Measurements from ENCODE around the gene KRTAP5-7.

The KRTAP5-7 gene

DNA sequence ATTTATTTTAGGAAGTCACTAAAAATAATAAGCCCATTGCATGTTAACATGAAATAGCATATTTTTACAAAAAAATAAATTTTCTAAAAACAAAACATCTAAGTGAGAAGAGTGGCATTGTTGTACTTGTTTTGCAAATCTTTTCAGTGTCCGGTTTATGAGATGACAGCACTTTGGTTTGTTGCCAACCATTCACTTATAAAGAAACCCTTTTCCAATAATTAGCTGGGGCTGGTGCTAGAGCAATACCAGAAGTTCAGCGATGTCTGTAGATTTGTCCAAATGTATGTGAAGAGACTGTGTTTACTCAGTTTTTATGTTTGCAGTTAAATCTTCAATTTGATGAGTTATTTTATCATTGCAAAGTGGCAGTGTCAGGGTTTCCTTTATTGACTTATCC lies 22.1 kb upstream of the KRTAP5-7 start:
- Histone ChIP-seq H3K27me3 (ENCODE audit: low read length) (no peaks in the 10 kb centered on the region), H3F3A (ENCODE audit: insufficient read depth) (no peaks in the 10 kb centered on the region), H3K79me2 (ENCODE audit: insufficient read depth, low read length) (no peaks in the 10 kb centered on the region), H3K36me3 (ENCODE audit: low read length) (no peaks in the 10 kb centered on the region), H2AFZ (ENCODE audit: low read depth, low read length, severe bottlenecking) (no peak overlapping the region), H3K4me3 (ENCODE audit: insufficient read depth, low read length, poor library complexity, severe bottlenecking) (no peak overlapping the region), H4K20me1 (ENCODE audit: low read depth, low read length) (no peaks in the 10 kb centered on the region), H3K4me2 (ENCODE audit: low read depth, low read length, poor library complexity, severe bottlenecking) (no peak overlapping the region), H3K9ac (ENCODE audit: low read length) (no peak overlapping the region), H3K9me2 (replicated peaks; ENCODE audit: insufficient read depth, low read length) (no peaks in the 10 kb centered on the region), H3K27ac (ENCODE audit: low read depth, low read length) (no peak overlapping the region), H3K9me3 (ENCODE audit: insufficient read depth, low read length) (no peaks in the 10 kb centered on the region; the same call in 1 of the 2 replicates)
- no peak for TF ChIP-seq EZH2phosphoT487 (conservative IDR thresholded peaks at IDR 0.05; ENCODE audit: low read length)

DNA sequence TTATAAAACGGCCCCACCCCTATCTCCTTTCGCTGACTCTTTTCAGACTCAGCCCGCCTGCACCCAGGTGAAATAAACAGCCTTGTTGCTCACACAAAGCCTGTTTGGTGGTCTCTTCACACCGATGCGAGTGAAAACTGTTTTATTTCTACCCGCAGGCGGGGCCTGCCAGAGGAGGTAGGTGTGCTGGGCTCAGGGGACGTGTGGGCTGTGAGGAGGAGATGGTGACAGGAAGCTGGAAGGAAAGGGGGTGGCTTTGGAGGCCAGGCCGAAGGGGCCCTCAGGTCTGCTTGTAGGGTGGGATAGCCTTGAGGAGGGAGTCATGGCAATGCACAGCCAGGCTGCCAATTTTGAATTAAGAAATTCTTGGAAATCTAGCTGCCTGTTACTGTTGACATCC lies 21.3 kb upstream of the KRTAP5-7 start:
- Histone ChIP-seq H3F3A (ENCODE audit: insufficient read depth) (no peaks in the 10 kb centered on the region), H3K4me3 (ENCODE audit: insufficient read depth, low read length, poor library complexity, severe bottlenecking) (no peak overlapping the region), H3K4me2 (ENCODE audit: low read depth, low read length, poor library complexity, severe bottlenecking) (no peak overlapping the region), H3K36me3 (ENCODE audit: low read length) (no peaks in the 10 kb centered on the region), H4K20me1 (ENCODE audit: low read depth, low read length) (no peaks in the 10 kb centered on the region), H3K9me3 (ENCODE audit: insufficient read depth, low read length) (no peaks in the 10 kb centered on the region; the same call in 1 of the 2 replicates), H3K9me2 (replicated peaks; ENCODE audit: insufficient read depth, low read length) (no peaks in the 10 kb centered on the region), H3K9ac (ENCODE audit: low read length) (no peak overlapping the region), H3K27ac (ENCODE audit: low read depth, low read length) (no peak overlapping the region), H3K27me3 (ENCODE audit: low read length) (no peaks in the 10 kb centered on the region), H2AFZ (ENCODE audit: low read depth, low read length, severe bottlenecking) (no peak overlapping the region), H3K79me2 (ENCODE audit: insufficient read depth, low read length) (no peaks in the 10 kb centered on the region)
- TF ChIP-seq, protein P1, sequence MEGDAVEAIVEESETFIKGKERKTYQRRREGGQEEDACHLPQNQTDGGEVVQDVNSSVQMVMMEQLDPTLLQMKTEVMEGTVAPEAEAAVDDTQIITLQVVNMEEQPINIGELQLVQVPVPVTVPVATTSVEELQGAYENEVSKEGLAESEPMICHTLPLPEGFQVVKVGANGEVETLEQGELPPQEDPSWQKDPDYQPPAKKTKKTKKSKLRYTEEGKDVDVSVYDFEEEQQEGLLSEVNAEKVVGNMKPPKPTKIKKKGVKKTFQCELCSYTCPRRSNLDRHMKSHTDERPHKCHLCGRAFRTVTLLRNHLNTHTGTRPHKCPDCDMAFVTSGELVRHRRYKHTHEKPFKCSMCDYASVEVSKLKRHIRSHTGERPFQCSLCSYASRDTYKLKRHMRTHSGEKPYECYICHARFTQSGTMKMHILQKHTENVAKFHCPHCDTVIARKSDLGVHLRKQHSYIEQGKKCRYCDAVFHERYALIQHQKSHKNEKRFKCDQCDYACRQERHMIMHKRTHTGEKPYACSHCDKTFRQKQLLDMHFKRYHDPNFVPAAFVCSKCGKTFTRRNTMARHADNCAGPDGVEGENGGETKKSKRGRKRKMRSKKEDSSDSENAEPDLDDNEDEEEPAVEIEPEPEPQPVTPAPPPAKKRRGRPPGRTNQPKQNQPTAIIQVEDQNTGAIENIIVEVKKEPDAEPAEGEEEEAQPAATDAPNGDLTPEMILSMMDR (IDR thresholded peaks at IDR 0.05; ENCODE audit: insufficient read depth, low read length, poor library complexity, severe bottlenecking): no peak
- no peak for TF ChIP-seq EZH2phosphoT487 (conservative IDR thresholded peaks at IDR 0.05; ENCODE audit: low read length)

DNA sequence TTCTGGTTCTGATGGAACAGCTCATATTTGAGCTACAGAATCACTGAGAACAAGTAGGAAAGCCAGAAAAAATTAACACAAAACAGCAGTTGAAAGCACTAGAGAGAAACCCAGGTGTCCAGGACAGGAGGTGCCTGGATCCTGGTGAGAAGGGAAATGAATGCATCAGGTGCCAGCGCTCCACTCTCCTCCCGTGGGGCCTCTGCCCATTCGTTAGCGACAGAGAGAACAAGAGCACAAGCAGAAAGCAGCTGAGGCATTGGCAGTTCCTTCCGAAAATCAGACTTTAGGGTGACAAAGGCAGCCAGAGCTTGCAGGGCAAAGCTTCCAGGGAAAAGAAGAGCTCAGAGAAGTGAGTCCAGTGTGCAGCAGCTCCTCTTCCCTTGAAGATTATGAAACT lies 20.0 kb upstream of the KRTAP5-7 start:
- Histone ChIP-seq H3K79me2 (ENCODE audit: insufficient read depth, low read length) (no peaks in the 10 kb centered on the region), H3K9ac (ENCODE audit: low read length) (no peak overlapping the region), H3K27me3 (ENCODE audit: low read length) (no peaks in the 10 kb centered on the region), H3F3A (ENCODE audit: insufficient read depth) (no peaks in the 10 kb centered on the region), H4K20me1 (ENCODE audit: low read depth, low read length) (no peaks in the 10 kb centered on the region), H3K9me3 (ENCODE audit: insufficient read depth, low read length) (no peaks in the 10 kb centered on the region; the same call in 1 of the 2 replicates), H3K9me2 (replicated peaks; ENCODE audit: insufficient read depth, low read length) (no peaks in the 10 kb centered on the region), H2AFZ (ENCODE audit: low read depth, low read length, severe bottlenecking) (no peak overlapping the region), H3K36me3 (ENCODE audit: low read length) (no peaks in the 10 kb centered on the region), H3K4me2 (ENCODE audit: low read depth, low read length, poor library complexity, severe bottlenecking) (no peak overlapping the region), H3K27ac (ENCODE audit: low read depth, low read length) (no peak overlapping the region), H3K4me3 (ENCODE audit: insufficient read depth, low read length, poor library complexity, severe bottlenecking) (no peak overlapping the region)
- TF ChIP-seq EZH2phosphoT487 (conservative IDR thresholded peaks at IDR 0.05; ENCODE audit: low read length): no peak
- TF ChIP-seq, protein P1 (IDR thresholded peaks at IDR 0.05; ENCODE audit: insufficient read depth, low read length, poor library complexity, severe bottlenecking): no peak

DNA sequence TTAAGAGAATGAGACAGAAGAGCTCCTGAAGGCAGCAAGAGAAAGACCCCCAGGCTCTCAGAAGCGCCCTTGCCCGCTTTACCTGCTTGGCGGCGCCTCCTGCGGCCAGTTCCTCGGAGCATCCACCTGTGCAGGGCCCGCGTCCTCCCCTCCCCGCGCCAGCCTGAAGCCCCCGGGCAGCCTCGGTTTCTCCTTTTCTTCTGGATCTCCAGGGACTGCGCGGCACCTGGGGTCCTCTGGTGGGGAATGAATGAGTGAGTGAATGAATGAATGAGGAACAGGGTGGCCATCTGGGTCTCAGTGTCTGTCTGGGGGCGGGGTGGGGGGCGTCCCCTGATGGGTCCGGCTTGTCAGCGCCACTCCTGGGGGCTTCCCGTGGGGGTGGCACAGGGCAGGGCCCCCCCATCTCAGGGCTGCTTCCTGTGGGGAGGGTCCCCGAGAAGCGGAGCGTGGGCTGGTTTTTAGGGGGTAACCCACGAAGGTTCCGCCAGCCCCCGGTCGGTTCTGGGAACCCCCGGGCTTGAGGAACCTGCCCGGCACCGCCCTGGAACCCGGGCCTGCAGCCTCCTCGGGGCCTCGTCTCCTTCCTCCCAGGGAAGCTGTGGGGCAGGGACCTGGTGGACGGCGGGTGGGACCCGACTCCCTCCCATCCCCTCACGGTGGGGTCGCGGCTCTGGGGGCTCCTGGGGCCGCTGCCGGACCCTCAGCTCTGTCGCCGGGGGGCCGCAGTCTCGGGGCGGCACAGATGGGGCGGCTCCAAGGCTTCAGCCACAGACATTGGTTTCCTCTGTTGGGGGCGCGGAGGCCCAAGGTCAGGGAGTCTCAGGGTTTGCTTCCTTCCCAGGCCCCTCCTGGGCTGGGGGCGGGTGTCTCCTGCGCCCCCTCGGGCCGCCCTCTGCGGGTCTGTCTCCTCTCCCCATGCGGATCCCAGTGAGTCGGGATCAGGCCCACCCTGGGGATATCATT lies 8.3 kb upstream of the KRTAP5-7 start:
- Histone ChIP-seq H3K4me3 (ENCODE audit: insufficient read depth, low read length, poor library complexity, severe bottlenecking) (no peak overlapping the region), H3K9me2 (replicated peaks; ENCODE audit: insufficient read depth, low read length) (no peaks in the 10 kb centered on the region), H3K36me3 (ENCODE audit: low read length) (no peaks in the 10 kb centered on the region), H3K4me2 (ENCODE audit: low read depth, low read length, poor library complexity, severe bottlenecking) (no peak overlapping the region), H3K27me3 (ENCODE audit: low read length) (no peaks in the 10 kb centered on the region), H4K20me1 (ENCODE audit: low read depth, low read length) (no peaks in the 10 kb centered on the region), H3K27ac (ENCODE audit: low read depth, low read length) (no peak overlapping the region), H2AFZ (ENCODE audit: low read depth, low read length, severe bottlenecking) (no peak overlapping the region), H3K9ac (ENCODE audit: low read length) (no peak overlapping the region), H3F3A (ENCODE audit: insufficient read depth) (no peaks in the 10 kb centered on the region), H3K79me2 (ENCODE audit: insufficient read depth, low read length) (no peaks in the 10 kb centered on the region), H3K9me3 (ENCODE audit: insufficient read depth, low read length) (no peaks in the 10 kb centered on the region)
- TF ChIP-seq, protein P1 (IDR thresholded peaks at IDR 0.05; ENCODE audit: insufficient read depth, low read length, poor library complexity, severe bottlenecking): no peak
- TF ChIP-seq EZH2phosphoT487 (conservative IDR thresholded peaks at IDR 0.05; ENCODE audit: low read length): no peak
